Activated CD4-positive, alpha-beta T cell treated with anti-CD3 and anti-CD28 coated beads for 4 hours (primary cell): ENCODE measurements around the gene STK40.

ENCODE experiments used
- DNase-seq, 2 donors: peaks; one replicate each; pipeline ENCODE4 v3.0.0-alpha.2; 2020

STK40 gene, protein sequence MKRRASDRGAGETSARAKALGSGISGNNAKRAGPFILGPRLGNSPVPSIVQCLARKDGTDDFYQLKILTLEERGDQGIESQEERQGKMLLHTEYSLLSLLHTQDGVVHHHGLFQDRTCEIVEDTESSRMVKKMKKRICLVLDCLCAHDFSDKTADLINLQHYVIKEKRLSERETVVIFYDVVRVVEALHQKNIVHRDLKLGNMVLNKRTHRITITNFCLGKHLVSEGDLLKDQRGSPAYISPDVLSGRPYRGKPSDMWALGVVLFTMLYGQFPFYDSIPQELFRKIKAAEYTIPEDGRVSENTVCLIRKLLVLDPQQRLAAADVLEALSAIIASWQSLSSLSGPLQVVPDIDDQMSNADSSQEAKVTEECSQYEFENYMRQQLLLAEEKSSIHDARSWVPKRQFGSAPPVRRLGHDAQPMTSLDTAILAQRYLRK

GRCh38 chr1:36385410-36386264 lies at the start of gene STK40:
STK40 (minus strand) TSS chr1:36385924; CDS start chr1:36361332, 24,592 bp downstream.
- peak; percentile 97 to 98 for DNase-seq

- DNase-seq = no peak
Observed at GRCh38 chr1:36433102-36433501, 47.4 kb upstream of the STK40 start.

DNA sequence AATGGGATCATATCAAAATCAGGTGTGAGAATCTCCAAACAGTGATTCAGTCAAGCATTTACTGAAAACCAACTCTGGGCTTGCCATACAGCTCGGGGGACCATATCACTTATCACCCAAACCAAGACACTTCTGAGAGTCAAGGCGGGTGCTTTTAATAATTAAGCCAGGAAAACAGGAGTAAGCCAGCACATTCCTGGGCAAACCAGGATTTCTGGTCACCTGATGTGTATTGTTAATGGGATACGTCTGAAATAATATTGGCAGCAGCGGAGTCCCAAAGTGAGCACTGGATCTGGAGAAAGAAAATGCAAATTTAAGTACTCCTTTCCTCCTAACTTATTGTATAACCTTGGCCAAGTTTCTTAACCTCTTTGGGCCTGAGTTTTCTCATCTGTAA lies 46.9 kb upstream of the STK40 start:
- DNase-seq = no peak

GRCh38 chr1:36425791-36426190 lies 40.1 kb upstream of the STK40 start:
- DNase-seq = no peak

DNA sequence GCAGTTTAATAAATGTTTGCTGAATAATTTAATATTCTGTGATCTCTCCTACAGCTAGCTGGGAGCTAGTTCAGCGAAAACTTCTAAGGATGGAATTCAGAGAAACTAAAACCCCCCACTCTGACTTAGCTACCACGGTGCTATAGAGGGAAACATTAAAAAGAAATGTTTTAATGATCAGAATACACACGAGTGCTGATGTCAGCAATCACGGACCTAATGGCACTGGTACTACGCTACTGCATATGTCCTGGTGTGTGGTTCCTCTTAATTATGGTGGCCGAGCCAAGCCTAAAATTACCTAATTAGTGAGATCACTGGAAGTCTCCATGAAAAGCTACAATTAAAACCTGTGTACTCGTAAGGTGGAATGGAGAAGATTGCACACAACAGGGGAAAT lies 35.9 kb upstream of the STK40 start:
- DNase-seq = no peak

GRCh38 chr1:36420836-36421317 lies 35.2 kb upstream of the STK40 start:
- peak; percentile 82 to 94 for DNase-seq

DNA sequence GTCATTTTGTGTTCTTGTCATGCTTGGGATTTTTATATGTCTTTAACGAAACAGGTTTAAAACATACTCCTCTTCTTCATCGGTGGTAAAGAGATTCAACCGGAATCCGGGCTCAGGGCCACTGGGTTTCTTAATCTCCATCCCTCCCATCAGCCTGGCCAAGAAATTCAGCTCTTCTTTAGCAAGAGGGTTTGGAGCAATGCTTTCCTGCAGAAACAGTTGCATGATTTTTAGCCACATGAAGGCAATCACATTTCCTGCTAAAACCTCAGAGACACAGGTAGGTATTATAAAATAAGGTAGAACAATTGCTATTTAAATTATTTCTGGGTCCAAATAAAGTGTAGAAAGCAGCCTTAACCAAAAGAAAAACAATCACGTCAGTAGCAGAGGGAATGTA lies 34.7 kb upstream of the STK40 start:
- DNase-seq = no peak

- DNase-seq = no peak
Observed at GRCh38 chr1:36419569-36419968, 33.8 kb upstream of the STK40 start.

DNA sequence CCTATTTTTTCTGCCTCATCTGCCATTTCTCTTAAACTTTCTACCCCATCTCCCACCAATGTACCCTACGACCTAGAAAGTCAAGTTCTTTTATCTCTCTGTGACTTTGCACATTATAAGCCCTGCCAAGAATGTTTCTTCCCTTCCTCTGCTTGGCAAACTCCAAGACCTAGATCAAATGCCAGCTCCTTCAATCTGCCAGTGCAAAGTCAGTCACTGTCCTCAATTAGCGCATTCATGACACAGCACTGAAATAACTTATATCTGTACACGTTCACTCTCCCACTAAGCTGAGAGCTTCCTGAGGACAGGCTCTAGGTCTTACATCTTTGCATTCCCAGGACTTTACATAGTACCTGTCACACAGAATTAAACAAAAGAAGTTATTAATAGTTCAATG lies 33.4 kb upstream of the STK40 start:
- no peak for DNase-seq

GRCh38 chr1:36417931-36418330 lies 32.2 kb upstream of the STK40 start:
- DNase-seq = no peak

DNA sequence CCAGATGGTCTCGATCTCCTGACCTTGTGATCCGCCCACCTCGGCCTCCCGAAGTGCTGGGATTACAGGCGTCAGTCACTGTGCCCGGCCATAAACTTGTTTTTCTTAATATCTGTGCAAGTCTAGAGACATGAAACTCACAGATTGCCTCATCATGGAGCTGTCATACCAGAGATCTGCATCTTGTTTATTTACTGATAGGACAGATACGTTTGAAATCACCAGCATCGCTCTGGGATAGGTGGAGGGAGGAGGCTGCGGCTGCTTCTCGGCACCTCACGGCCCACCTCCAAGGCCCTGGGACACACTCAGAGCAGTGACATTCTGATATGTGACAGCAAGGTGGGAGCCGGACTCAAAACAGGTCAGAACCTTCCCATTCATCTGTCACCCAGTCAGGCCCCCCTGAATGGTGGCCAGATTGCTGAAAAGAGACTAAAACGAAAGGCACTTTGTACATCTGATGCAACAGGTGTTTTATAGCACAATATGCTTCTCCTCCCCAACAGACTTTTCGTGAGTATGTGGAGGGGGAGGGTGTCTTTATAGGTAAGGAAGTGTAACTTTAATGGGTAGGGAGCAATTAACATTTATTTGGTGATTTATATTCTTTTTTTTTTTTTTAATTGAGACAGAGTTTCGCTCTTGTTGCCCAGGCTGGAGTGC lies 30.1 kb upstream of the STK40 start:
- no peak for DNase-seq

GRCh38 chr1:36414384-36414783 lies 28.7 kb upstream of the STK40 start:
- no peak for DNase-seq

- DNase-seq = peak; percentile 27 to 31
Observed at GRCh38 chr1:36411674-36412648, 26.2 kb upstream of the STK40 start.

GRCh38 chr1:36408479-36408878 lies 22.8 kb upstream of the STK40 start:
- no peak for DNase-seq

DNA sequence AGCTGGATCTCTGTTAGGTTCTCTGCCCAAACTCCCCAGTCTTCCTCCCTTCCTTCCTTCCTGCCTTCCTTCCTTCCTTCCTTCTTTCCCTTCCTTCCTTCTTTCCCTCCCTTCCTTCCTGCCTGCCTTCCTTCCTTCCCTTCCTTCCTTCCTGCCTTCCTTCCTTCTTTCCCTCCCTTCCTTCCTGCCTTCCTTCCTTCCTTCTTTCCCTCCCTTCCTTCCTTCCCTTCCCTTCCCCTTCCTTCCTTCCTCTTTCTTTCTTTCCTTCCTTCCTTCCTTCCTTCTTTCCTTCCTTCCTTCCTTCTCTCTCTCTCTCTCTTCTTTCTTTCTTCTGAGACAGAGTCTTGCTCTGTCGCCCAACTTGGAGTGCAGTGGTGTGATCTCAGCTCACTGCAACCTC lies 20.7 kb upstream of the STK40 start:
- no peak for DNase-seq

GRCh38 chr1:36402504-36402890 lies 16.8 kb upstream of the STK40 start:
- no peak for DNase-seq

GRCh38 chr1:36401602-36402503 lies 16.1 kb upstream of the STK40 start:
- no peak for DNase-seq

DNA sequence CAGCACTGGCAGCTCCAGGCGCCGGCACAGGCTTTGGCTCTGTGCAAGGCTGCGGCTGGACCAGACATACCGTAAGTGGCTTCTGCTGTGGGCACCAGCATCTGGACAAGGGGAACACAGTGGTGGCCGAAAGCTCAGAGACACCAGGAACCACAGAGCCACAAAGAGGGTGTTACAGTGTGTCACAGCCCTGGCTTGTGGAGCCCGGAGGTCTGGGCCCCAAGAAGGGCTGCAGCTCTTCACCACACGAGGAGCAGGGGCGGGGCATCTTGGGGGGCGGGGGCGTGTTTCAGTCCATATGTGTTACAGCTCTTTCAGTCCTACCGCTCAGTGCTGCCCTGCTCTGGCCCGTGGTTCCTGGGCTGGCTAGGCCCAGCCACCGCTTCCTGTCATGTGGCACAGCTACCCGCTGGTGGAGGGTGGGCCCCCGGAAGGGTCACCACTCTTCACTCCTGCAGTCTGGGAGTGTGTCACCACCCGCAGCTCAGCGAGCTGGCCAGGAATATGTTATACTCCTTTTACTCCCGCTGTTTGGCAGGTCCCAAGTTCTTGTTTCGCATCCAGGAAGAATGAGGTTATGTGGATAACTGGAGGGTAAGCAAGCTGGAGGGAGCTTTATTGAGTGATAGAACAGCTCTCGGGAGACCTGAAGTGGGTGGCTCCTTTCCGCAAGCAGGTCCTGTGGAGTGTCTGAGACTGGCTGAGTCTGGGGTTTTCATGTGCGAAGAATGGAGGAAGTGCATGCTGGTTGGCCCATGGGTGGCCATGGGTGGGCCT lies 15.3 kb upstream of the STK40 start:
- DNase-seq = no peak

DNA sequence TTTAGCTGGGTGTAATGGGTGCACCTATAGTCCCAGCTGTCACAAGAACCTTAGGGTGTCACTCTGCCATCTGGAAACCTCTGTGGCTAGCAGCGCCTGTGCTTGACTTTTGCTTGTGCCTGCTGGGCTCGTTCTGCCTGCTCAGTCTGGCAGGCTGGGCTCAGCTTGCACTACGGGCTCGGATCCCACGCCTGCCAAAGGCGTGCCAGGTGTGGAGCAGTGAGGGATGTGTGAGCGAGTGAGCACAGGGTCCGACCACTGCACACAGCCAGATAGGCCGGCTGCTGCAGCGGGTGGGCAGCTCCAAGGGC lies 14.7 kb upstream of the STK40 start:
- DNase-seq = no peak

DNA sequence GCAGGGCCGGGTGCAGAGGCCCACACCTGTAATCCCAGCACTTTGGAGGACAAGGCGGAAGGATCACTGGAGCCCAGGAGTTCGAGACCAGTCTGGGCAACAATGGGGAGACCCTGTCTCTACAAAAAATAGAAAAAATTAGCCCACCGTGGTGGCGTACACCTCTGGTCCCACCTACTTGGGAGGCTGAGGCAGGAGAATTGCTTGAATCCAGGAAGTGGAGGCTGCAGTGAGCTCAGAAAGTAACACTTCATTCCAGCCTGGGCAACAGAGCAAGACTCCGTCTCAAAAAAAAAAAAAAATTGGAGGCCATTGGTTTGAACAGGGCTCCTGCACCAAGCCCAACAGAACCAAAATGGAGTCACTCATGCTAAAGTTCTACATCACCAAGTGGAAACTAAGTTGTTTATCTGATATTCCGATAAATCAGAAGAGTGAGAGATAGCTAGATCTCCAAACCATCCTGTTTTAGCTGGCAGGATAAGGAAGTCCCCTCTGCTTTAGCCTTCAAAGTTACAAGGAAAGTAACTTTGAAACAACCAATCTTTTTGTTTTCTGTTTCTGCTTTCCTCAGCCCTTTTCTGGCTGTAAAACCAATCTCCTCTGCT lies 12.8 kb upstream of the STK40 start:
- no peak for DNase-seq
